CD4-positive, alpha-beta T cell treated with Interleukin-15 for 4 hours (primary cell): ENCODE measurements around the gene SOWAHA.
A peak's percentile ranks its signal among the peaks of the same experiment; 100 is the strongest.

Experiments
- DNase-seq: peaks from one replicate; pipeline ENCODE4 v3.0.0-alpha.2; 2020; ENCODE audit warnings: low spot score

SOWAHA gene

DNA sequence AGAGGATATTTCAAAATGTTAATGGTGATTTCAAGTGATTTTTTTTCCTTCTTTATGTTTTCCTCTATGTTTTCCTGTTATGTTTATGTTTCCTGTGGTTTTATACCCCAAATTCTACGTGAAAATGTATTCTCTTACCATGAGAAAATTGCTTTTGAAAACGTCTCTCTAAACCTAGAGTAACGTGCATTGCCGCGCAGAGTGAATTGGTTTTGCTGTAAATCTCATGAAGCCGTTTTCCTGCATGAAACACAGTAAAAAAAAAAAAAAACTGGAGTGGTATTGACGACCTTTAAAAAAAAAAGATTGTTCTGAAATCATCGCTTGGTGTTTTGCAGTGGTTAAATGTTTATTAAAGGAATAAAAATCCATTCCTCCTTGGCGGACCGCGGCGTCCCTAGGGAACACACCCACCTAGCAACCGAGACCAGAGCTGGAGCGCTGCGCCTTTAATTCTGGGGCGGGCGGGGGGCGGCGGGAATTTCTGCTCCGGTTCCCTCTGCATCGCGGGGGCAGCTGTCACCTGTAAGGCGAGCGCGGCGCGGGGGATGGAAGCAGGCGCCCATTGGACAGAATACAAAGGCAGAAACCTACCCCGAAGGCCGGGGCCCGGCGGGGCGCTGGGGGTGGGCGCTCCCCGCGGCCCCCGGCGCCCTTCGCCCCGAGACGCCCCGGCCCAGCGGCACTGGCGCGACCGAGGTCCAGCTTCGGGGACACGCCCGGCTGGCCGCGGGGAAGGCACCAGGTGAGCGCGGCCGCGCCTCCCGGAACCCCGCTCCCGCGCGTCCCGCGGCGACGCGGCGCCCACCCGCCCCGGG lies at the start of gene SOWAHA:
SOWAHA (plus strand) TSS at position 522 of the 818 bp plus-strand sequence. CDS start 320 bp downstream, outside the sequence.
- no peak for DNase-seq

DNA sequence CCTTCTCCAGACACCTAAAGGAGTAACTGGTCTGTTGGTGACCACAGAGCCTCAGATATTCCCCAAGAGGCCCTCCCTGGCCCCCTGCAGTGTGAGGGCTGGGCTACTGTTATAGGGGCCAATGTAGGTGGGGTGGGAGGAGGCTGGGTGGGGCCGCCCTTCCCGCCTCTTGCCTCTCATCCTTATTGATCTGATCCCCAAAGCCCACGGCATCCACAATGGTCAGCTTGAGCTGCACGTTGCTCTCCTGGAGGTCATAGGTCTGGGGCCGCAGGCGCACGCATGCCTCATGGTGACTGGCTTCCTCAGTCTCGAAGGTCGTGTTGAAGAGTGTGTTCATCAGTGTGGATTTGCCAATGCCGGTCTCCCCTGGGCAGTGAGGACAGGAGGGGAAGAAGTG lies 49.1 kb upstream of the SOWAHA start:
- DNase-seq, result no peak

DNA sequence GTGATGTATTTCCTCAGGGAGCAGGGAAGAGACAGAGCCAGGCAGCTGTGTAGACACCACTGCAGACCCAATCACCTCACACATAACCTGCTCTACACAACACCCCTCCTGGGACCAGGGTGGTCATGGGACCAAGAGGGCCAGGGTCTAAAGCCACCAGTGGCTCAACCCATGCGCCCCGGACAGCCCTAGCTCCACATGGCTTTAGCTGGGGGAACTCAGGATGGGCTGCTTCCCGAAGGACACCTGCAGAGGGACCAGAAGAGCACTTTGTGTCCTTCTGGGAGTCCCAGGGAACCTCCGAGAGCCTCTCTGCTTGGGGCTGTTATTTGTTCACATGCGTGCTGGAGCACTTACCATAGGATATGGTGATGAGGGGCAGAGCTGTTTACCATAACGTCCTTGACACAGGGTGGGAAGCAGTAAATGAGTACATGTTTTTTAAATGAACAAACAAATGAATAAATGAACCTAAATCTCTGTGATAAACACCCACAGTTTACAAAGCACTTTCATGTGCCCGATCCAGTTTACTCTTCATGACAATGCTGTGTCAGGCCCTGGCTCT lies 48.3 kb upstream of the SOWAHA start:
- DNase-seq, result no peak

DNA sequence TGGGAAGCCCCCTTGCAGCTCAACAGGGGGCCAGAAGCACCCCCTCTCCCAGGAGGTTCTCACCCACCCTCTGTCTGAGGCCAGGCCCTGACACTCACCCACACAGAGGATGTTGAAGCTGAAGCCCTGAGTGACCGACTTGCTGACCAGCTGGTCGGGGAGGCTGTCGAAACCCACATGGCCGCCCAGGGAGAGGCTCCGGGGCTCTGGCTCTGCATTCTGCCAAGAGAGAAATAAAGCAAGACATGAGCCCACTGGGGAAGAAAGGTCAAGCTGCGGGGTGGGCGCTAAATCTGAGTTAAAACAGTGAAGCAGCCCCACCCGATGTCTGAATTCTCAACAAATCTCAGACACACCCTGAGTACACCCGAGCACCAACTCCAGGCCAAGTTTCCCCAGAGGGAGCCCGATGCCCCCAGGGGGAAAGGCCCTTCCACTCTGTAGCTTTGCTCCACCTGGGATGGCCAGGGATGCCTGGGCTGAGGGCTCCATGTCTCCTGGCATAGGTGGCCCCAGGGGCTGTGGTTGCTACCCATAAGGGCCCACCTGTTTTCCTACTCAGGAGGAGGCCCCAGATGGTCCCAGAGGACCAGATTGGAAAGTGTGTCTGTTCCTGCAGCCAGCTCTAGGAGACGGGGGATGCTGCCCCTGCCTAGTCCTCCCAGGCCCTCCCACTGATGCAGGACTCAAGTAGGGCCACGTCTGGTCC lies 47.6 kb upstream of the SOWAHA start:
- no peak for DNase-seq

DNA sequence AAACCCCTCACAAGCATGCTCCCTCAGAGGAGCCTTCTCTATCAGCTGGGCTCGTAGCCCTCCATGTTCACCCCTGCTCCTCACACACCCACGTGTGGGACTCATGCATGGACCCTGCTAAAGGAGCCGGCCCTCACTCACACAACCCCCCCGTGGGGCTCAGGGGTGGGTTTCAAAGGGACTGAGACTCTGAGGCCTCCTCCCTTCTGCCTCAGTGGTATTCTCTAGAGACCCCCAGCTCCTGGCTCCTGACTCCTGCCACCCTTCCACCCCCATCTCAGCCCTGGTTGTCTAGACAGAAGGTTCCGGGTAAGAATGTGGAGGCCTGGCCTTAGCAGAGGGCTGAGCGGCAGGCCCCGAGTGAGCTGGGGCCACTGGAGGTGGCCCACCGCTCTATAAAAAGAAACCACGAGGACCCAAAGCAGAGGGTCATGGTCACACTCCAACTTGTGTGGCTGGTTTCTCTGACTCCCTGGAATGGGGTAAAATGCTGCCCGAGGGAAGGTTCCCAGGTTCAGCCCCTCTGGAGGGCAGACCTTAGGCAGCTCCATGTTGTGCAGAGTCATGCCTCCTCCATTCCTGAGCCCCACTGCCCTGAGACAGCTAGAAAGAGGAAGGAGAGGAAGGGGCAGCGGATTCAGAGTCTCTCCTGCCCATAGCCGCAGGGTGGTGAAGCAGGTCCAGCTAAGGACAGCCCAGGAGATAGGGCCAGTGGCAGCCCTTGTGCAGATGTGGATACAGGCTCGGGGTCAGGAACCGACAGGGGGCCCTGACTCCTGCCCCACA lies 46.9 kb upstream of the SOWAHA start:
- DNase-seq, result no peak

DNA sequence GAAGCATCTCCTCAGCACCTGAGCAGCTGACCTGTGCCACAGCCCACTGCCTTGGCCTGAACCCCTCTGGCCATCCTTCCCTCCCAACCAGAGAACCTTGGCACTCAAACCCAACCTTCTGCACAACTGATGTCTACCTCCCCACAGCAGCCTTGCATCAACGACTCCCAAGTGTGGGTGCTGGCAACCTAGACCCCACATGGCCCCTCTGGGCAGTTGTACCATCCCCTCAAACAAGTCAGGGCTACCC lies 46.4 kb upstream of the SOWAHA start:
- no peak for DNase-seq

DNA sequence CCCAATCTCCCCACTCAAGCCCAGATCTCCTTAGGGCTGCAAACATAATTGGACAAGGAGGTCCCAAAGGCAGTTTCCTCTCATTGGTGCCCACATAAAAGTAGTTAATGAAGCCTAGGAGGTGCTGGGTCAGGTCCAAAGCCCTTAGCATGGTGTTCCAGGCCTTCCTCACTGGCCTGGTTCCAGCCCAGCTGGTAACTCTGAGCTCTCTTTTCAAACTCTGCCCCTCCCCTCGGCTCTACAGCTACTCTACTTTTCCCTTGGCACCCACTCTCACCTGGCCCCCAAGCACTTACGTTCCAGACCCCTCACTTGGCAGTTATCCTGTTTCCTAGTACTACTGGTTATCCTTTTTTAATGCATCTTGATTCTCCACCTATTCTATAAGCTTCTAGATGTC lies 46.0 kb upstream of the SOWAHA start:
- DNase-seq, result no peak

DNA sequence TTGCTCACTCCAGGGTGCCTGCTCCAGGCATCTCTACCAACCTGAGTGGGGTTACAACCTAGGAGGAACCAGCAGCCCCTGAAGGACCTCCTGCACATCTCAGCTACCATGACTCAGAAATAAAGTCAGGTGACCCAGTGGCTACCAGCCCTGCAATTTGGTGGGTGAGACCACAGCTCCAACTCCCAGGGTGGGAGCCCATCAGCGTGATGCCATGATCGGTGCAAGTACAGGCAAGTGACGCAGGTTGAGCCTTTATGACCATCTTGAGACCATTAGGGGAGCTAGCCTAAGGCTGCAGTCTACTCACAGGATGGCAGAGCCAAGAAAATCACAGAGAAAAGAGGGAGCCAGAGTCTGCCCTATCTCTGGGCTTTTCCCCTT lies 44.6 kb upstream of the SOWAHA start:
- no peak for DNase-seq

DNA sequence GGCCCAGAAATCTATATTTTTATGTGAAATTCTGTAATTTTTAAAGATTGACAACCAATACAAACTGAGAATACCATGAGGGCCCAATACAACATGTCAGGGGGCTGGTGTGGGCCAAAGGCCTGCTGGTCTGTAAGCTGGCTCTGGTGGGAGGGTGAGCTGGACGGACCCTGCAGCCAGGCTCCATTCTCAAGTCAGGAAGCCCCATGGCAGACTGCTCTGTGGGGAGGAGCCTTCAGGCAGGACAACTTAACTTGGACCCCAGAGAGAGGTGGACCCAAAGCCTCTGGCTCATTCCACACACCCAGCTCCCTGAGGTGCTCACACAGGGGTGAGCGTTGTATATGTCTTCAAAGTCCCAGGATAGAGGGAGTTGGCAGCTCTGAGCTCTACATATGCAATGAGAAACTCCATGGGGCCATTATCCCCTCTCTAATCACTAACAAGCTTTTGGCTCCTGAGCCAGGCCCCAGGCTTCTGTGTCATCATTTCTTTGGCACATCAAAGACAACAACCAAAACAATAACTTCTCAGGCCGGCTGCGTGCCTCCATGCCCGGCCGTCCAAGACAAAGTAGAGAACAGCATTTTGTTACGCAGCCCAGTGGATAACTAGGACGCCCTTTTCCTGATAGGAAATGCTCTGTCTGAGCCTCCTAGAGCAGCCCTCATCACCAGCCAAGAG lies 42.5 kb upstream of the SOWAHA start:
- no peak for DNase-seq

DNA sequence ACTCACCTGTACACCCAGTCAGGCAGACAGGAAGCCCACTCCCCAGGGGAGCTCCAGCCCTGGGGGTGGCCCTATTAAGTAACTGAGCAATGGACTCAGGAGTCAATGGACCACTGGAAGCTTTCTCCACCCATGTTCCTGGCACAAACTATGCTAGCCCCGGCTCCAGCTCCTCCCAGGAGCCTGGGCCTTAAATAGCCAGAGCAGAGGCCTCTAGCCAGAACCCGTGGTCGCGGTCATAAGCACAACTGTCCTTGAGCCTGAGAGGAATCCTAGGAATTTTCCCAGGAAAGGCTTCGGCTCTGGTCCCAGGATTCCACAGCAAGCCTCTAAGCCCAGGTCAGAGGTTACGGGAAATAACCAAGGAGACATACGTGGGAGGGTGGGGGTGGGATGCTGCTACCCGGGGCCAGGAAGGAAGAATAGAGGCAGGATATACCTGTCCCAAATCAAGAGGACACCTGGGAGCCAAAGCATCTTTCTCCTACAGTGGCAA lies 41.6 kb upstream of the SOWAHA start:
- no peak for DNase-seq

DNA sequence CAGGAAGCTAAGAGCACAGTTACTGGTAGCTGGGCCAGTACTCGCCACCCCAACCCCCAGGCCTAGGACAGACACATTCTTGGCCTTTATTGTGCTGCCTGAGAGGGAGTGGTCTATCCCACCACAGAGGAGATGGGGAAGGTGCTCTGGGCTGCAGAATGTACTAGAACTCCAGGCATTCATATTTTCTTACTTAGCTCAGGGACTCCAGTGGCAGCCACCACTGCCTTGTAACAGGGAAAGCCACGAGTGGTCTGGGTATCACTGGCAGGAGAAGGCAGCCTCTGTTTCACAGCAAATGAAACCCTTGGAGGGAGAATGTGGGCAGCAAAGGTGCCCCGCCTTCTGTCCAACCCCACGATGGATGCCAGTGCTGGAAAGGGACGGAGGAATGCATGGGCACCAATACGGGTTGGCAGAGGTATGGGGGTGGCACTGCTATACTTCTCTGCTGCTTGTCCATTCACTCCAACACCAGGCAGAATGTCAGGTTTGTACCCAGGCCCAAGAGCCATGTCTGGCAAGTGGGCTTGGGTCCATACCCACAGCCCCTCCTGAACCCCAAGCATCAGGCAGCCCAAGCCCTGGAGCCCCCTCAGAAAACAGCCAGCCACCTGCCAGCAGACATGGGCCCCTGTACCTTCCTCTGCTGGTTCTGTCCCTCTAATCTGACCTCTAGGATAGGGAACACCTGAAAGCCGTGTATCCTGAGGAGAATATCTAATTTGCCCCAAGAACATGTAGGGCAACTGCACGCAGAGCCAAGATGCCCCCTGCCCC lies 40.6 kb upstream of the SOWAHA start:
- DNase-seq, result no peak

DNA sequence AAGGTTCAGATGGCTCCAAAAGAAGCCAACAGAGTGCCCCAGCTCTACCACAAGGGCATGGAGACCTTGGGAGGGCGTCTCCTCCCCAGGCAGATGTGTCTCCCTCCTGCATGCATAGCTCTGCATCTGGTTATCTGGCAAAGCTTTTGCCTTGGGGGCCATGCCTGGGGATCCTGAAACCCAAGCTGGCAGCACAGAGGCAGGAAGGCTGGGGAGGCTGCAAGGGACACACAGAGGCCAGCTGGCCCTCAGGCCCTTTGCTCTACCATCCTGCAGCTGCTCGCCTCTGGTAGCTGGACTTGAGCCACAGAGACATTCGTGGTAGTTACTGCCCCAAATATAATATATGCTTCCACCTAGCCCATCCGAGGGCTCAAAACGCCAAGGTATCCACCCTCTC lies 40.0 kb upstream of the SOWAHA start:
- no peak for DNase-seq

DNA sequence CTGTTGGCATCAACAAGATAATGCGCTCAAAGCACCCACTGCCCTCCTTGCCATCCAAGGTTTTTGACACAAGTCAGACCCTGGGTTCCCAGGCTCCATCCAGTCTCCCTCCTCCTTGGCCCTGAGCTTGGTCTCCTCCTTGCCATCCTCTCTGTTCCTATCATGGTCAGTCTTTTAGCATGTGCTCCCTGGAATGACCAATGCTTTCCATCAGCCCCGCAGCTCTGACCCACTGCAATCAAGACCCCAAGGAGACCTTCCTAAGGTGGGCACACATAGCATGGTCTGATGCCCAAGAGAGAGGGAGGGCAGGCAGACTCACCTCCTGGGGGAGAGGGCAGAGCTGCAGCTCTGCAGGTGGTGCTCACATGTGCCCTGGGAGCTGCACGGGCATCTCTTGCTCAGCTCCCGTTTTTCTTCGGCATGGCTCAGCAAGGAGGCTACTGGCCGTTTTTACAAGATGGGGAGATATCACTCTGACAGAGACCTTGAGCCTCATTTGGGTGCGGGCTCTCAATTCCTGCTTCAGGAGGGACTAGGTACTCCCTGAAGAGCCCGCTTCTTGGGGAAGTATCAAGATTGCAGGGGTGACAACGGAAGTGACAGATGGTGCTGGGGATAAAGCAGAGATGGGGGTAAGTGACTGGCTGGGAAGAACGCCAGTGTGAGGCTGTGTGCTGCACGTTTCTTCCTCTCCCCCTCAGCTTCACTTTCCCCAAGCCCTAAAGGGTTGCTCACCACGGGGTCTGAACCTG lies 39.3 kb upstream of the SOWAHA start:
- DNase-seq, result no peak

DNA sequence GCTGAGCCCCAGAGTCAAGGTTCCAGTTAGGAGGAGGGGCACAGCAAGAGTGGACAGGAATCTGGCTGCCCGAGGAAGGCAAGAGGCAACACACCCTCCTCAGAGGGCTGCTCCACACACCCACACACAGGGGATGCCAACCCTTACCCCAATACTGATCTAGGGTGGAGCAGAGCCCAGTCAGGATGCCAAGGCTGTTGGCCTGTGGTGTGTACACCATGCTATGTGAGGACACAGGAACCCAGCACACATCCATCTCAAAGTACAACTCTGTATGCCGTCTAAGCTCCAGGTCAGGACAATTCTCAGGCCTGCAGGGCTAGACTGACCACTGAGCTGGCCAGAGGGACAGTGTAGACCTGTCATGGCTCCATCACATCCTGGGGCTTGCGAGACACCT lies 38.7 kb upstream of the SOWAHA start:
- no peak for DNase-seq

DNA sequence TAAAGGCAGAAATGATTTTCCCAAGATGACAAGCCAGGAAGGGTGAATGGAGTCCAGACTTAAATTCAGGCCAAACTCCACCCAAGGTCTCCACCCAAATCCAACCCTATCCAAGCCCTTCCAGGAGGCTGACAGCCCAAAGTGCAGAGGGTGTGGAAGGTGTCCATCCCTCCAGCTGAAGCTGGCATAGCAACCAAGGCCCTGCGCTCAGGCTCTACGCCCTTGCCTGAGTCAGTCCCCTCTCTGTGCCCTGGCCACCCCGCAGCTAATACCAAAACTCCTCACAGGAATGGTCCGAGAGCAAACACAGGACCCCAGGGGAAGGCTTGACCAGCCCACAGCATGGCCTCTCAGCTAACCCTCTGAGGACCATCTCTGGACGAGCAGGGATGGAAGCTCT lies 38.2 kb upstream of the SOWAHA start:
- DNase-seq, result no peak

DNA sequence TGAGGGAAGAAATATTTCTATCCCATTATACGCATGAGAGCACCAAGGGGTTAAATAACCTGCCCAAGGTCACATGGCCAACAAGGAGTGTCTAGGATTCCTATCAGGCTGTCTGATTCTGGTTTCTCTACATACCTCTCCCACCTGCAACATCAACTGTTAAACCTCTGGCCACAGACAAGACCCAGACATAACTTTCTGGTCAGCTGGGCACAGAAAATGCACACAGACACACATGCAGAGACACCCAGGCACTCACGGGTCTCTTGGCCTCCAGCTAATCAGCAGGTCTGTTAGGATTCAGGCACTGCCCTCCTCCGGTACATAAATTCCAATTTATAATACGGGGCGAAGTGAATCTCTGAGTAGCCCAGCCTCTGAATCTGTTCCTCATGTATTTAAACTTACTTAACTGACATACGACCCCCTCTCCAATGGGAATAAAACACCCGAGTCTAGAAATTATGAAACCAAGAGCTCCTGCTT lies 37.6 kb upstream of the SOWAHA start:
- no peak for DNase-seq

DNA sequence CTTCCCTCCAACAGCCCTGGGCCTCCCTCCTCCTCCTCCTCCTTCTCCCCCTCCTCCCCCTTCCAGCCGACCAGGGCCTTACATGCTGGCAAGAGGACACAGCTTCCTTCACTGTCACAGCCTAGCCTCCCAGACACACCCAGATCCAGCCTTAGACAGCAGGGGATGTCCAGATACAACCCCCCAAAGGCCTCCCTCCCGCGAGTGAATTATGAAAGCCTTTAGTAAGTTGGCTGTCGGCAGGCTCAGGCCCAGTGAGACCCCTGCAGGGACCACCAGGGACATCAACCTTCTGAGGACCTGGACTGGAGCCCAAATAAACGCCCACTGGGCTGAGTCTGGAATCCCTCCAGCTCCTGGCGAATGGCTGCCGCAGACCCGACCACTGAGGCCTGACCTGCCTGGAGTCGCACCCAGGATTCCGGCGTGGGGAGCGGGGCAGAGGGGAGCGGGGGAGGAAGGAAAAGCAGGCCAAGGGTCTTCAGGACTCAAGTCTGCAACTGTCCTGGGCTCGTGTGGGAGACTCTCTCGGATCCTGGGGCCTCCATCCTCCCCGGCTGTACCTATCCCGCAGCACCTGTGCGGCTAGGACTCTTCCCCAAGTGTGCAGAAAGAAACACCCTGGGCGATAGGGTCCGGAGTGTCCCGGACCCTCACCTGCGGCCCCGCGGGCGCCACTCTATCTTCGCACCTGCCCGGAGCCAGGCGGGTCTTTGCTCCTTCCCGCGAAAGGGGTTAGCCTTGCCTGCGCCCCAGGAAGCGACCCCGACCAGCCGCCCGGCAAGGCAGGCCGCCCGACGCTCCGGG lies 36.8 kb upstream of the SOWAHA start:
- no peak for DNase-seq

DNA sequence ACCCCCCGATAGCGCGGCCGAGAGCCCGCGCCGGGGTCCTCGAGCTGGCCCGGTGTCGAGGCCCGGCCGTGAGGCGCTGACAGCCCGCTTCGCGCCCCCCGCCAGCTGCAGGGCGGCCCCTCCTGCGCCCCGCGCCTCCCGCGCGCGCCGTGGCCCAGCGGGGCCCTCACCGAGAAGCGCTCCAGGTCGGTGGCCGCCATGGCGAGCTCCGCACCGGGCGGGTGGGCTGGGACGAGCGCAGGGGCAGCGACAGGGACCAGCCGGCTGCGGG lies 36.2 kb upstream of the SOWAHA start:
- no peak for DNase-seq

DNA sequence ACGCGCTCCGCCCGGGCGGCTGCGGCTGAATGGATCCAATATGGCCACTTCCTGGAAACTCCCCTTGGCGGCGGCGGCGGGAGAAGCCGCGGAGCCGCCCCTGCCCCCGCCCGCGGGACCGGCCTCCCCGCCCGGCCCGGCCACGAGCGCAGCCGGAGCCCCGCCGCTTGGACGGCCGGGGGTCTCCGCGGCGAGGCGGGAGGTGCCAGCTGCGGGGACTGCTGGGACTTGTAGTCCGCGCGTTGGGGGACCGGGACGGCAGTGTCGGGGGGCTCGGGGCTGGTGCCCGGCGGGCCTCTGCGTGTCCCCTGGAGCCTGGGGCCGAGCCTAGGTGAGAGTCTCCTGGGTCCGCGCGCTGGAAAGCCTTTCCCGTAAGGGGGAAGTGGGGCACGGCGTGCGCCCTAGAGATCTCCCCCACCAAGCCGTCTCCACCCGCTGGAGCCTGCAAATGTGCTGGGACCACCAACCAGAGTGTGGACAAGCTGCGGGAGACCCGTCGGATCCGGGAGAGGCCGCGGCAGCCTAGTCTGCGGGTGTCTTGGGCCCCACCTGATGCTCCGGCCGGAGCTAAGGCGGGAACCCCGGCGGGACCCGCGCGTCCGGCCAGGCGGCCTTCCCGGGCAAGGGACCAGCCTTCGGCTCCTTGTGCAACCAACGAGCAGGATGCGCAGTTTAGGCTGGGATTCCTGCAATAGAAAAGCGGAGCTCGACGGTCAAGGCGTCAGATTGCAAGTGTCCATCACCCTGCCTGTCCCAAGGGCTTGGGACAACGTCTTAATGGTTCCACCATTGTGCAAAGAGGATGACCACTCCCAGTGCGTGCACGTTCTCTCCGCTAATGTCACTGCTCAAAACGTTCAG lies 35.7 kb upstream of the SOWAHA start, which contains the start of gene SEPTIN8:
SEPTIN8 (minus strand) TSS at position 31 of the 861 bp plus-strand sequence. CDS start 102 bp downstream, outside the sequence.
- peak; percentile 33 for DNase-seq
